ENCODE data around the gene FUS. TPM values are rescaled to one million over a fixed set of nuclear protein-coding genes. Genes with fewer than 3 reads are reported as not detected.

FUS gene
- total RNA-seq, 1 experiment from 2014 or later: 490 TPM

DNA sequence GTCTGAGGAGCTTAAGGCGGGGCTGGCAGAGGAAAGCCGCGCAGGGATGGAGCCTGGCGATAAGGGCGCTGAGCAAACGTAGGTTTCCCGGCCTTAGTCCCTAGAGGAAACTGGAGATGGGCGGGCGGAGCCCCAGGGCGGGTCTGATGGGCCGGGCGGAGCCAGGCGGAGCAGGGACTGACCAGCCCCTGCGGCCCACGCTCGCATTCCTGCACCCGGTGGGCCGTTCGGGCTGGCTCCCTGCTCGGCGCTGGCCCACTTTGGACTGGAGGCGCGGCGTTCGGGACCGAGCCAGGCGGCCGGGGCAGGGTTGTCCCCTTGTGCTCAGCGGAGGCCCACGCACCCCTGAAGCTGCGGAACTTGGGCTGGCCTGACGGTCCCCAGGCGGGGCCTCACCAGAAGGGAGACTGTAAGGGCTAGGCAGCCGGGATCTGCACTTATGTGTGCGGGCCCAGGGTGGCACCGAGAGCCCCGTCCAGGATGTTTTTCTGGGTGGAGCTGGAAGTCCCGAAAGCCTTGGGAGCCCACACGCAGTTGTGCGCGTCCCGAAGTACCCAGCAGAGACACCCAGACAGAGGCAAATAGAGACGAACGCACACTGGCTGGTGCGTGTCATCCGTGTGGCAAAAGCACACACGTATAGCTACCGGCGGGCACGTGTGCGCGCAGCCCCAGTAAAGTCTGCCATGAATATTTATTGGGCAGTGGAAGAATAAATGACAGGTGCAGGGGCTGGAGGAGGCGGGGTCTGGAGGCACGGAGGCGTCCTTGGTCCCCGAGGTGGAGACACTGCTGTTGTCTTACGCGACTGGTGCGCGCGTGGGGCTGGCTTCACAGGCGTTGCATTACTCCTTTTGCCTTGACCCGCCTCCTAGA, 35.6 kb downstream of the FUS start:
- DNase-seq: peak; percentile 76 to 77
- BruUV-seq (replicated peaks): no TSS peak
- Mint-ChIP-seq H3K27ac (ENCODE audit: unreplicated experiment) (no peak overlapping the region), H3K4me3 (ENCODE audit: unreplicated experiment) (peak overlapping the region; percentile 70), H3K27me3 (ENCODE audit: insufficient read depth, unreplicated experiment) (peaks cover 3% of the 10 kb centered on the region), H3K36me3 (ENCODE audit: insufficient read depth, unreplicated experiment) (no peaks in the 10 kb centered on the region), H3K4me1 (ENCODE audit: low read depth, unreplicated experiment) (peaks cover 11% of the 10 kb centered on the region), H3K9me3 (ENCODE audit: unreplicated experiment) (no peaks in the 10 kb centered on the region)
- no peaks in the 10 kb centered on the region; the same call in 1 of the 2 replicates for H3K36me3 ChIP-seq (ENCODE audit: control insufficient read depth, insufficient read depth, low read length)
- intact Hi-C loops (cut with micrococcal nuclease; ENCODE audit: unreplicated experiment): loop anchor here (5.0 kb wide), 1 partner anchor 117 kb away; no protein-coding TSS in a partner anchor
- no peaks in the 10 kb centered on the region for H3K9me3 ChIP-seq
- peak overlapping the region; percentile 43 for H3K4me3 ChIP-seq (ENCODE audit: low read depth, low read length)
- CTCF ChIA-PET: no interaction called here
- H3K27me3 ChIP-seq (replicated peaks; ENCODE audit: control insufficient read depth, insufficient read depth, low read length): no peaks in the 10 kb centered on the region
- TF ChIP-seq, protein P1, sequence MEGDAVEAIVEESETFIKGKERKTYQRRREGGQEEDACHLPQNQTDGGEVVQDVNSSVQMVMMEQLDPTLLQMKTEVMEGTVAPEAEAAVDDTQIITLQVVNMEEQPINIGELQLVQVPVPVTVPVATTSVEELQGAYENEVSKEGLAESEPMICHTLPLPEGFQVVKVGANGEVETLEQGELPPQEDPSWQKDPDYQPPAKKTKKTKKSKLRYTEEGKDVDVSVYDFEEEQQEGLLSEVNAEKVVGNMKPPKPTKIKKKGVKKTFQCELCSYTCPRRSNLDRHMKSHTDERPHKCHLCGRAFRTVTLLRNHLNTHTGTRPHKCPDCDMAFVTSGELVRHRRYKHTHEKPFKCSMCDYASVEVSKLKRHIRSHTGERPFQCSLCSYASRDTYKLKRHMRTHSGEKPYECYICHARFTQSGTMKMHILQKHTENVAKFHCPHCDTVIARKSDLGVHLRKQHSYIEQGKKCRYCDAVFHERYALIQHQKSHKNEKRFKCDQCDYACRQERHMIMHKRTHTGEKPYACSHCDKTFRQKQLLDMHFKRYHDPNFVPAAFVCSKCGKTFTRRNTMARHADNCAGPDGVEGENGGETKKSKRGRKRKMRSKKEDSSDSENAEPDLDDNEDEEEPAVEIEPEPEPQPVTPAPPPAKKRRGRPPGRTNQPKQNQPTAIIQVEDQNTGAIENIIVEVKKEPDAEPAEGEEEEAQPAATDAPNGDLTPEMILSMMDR (IDR thresholded peaks at IDR 0.05; ENCODE audit: insufficient read depth in 1 of 2, low read depth in 1 of 2, low read length in 1 of 2, severe bottlenecking in 1 of 2, unreplicated experiment in 1 of 2): no peak
- H3K4me1 ChIP-seq: no peaks in the 10 kb centered on the region
- POLR2A ChIA-PET: no interaction called here

DNA sequence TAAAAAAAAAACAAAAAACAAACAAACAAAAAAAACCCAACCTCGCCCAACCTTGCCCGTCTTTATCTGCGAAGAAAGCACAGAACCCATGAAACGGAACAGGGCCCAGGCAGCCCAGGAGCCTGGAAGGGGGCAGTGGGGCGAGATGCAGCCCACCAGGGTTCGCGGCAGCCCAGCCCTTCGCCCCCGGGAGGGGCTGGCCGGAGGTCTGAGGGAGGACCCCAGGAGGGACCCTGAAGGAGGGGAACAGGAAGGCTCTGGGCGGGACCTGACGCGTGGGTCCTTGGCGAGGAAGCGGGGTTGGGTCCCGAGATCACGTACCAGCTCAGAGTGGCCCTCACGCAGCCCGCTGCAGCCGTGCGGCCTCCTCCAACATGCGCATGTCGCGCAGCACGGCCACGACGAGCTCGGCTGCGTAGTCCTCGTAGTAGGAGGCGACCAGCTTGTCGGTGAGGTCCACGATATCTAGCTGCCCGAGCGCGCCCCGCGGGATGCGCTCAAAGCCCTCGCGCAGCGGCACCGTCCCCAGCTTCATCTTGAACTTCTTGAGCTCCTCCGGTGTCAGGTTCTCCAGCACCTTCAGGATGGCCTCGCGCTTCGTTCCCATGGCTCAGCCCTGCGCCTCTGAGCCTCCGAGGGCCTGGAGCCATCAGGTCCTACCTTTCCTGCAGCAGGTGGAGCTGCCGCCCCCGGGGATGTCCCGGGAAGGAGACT, 36.6 kb downstream of the FUS start, which contains the start of gene PYDC1:
PYDC1 (minus strand) TSS at position 714 of the 714 bp plus-strand sequence; CDS start at position 607, 107 bp downstream.
- Histone ChIP-seq H3K27me3 (replicated peaks; ENCODE audit: control insufficient read depth, insufficient read depth, low read length) (no peaks in the 10 kb centered on the region; the same call in 1 of the 2 replicates), H3K4me3 (ENCODE audit: low read depth, low read length) (peak within 1 kb of the TSS; percentile 43), H3K9me3 (no peaks in the 10 kb centered on the region), H3K4me1 (no peaks in the 10 kb centered on the region), H3K36me3 (ENCODE audit: control insufficient read depth, insufficient read depth, low read length) (no peaks in the 10 kb centered on the region; the same call in 1 of the 2 replicates)
- peaks cover 10% of the 10 kb centered on the region for H3K4me1 Mint-ChIP-seq (ENCODE audit: low read depth, unreplicated experiment)
- no TSS peak for BruUV-seq (replicated peaks)
- intact Hi-C loops (cut with micrococcal nuclease; ENCODE audit: unreplicated experiment): loop anchor here (5.0 kb wide), 1 partner anchor 116 kb away; no protein-coding TSS in a partner anchor
- no peaks in the 10 kb centered on the region for H3K36me3 Mint-ChIP-seq (ENCODE audit: insufficient read depth, unreplicated experiment)
- DNase-seq: no peak
- H3K9me3 Mint-ChIP-seq (ENCODE audit: unreplicated experiment): no peaks in the 10 kb centered on the region
- TF ChIP-seq, protein P1 (IDR thresholded peaks at IDR 0.05; ENCODE audit: insufficient read depth in 1 of 2, low read depth in 1 of 2, low read length in 1 of 2, severe bottlenecking in 1 of 2, unreplicated experiment in 1 of 2): no peak
- H3K27me3 Mint-ChIP-seq (ENCODE audit: insufficient read depth, unreplicated experiment): peaks cover 5% of the 10 kb centered on the region
- CTCF ChIA-PET: interaction anchor here (0.6 to 1.0 kb wide), 3 partner anchors 8 to 117 kb away, joined by 3 to 8 read pairs (median 5); no protein-coding TSS in a partner anchor
- H3K27ac Mint-ChIP-seq (ENCODE audit: unreplicated experiment): no peak within 1 kb of the TSS
- POLR2A ChIA-PET: no interaction called here
- peak within 1 kb of the TSS; percentile 70 for H3K4me3 Mint-ChIP-seq (ENCODE audit: unreplicated experiment)

DNA sequence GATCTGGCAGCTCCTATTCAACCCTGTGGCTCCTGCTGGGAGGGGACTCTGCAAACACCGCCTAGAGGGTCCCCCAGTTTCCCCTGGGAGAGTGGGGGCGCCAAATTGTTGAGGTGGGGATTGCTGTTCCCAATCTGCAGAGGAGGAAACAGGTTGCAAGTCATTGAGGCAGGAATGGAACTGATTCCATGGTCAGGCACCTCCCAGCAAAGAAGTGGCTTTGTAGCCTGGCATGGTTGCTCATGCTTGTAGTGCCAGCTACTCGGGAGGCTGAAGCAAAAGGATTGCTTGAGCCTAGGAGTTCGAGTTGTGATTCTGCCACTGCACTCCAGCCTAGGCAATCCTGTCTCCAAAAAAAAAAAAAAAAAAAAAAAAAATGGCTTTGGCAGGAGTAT, 37.2 kb downstream of the FUS start:
- Histone ChIP-seq H3K4me3 (ENCODE audit: low read depth, low read length) (no peak overlapping the region), H3K4me1 (no peaks in the 10 kb centered on the region), H3K9me3 (no peaks in the 10 kb centered on the region), H3K27me3 (replicated peaks; ENCODE audit: control insufficient read depth, insufficient read depth, low read length) (no peaks in the 10 kb centered on the region; the same call in 1 of the 2 replicates), H3K36me3 (ENCODE audit: control insufficient read depth, insufficient read depth, low read length) (no peaks in the 10 kb centered on the region; the same call in 1 of the 2 replicates)
- CTCF ChIA-PET: interaction anchor here (0.6 to 1.0 kb wide), 3 partner anchors 9 to 116 kb away, joined by 5 to 8 read pairs (median 5); no protein-coding TSS in a partner anchor
- intact Hi-C loops (cut with micrococcal nuclease; ENCODE audit: unreplicated experiment): loop anchor here (5.0 kb wide), 1 partner anchor 115 kb away; no protein-coding TSS in a partner anchor
- Mint-ChIP-seq H3K9me3 (ENCODE audit: unreplicated experiment) (no peaks in the 10 kb centered on the region), H3K27ac (ENCODE audit: unreplicated experiment) (no peak overlapping the region), H3K36me3 (ENCODE audit: insufficient read depth, unreplicated experiment) (no peaks in the 10 kb centered on the region), H3K4me3 (ENCODE audit: unreplicated experiment) (no peak overlapping the region), H3K27me3 (ENCODE audit: insufficient read depth, unreplicated experiment) (peaks cover 3% of the 10 kb centered on the region), H3K4me1 (ENCODE audit: low read depth, unreplicated experiment) (peaks cover 5% of the 10 kb centered on the region)
- TF ChIP-seq, protein P1 (IDR thresholded peaks at IDR 0.05; ENCODE audit: insufficient read depth in 1 of 2, low read depth in 1 of 2, low read length in 1 of 2, severe bottlenecking in 1 of 2, unreplicated experiment in 1 of 2): no peak
- POLR2A ChIA-PET: no interaction called here
- BruUV-seq (replicated peaks): no TSS peak
- DNase-seq: no peak

Measured in Caco-2 (cell line).